ENCODE measurements around the gene CEP95. TPM values are rescaled to one million over a fixed set of nuclear protein-coding genes. Genes with fewer than 3 reads are reported as not detected.

CEP95 gene
- total and polyA plus RNA-seq, 10 of the 15 experiments (the other 5 are each of a cell fraction or from before 2014, with no cell fraction given) = 17.7 to 54.9 (median 29.6) TPM

GRCh38 chr17:64505340-64506200 lies 1.2 kb upstream of the CEP95 start (continued):
- TF ChIP-seq POLR2AphosphoS2 (IDR thresholded peaks at IDR 0.05; ENCODE audit: low read depth, low read length) (no peak), TCF12 (IDR thresholded peaks at IDR 0.05; ENCODE audit: low read depth, low read length) (peak; percentile 52; the same call in 1 of the 2 replicates), HDAC6 (IDR thresholded peaks at IDR 0.05; ENCODE audit: unreplicated experiment) (peak; percentile 35), NKRF (conservative IDR thresholded peaks at IDR 0.05) (peak; percentile 20), SREBF2 (IDR thresholded peaks at IDR 0.05; ENCODE audit: low read length) (no peak), PRDM15 (CRISPR knock-in tag; IDR thresholded peaks at IDR 0.05) (no peak), SMAD1 (IDR thresholded peaks at IDR 0.05; ENCODE audit: low read depth, partially characterized antibody) (peak; percentile 51), POLR2A (IDR thresholded peaks at IDR 0.05; ENCODE audit: low read depth, low read length) (no peak; the same call in none of the 2 replicates), EGR1 (IDR thresholded peaks at IDR 0.05; ENCODE audit: borderline replicate concordance in 1 of 2, low read depth in 2 of 2, low read length in 2 of 2) (0 out of 3 replicates have a peak, but pooled peaks of 1 of the 2 experiments have one; percentile 11), EP300 (IDR thresholded peaks at IDR 0.05; ENCODE audit: borderline replicate concordance in 1 of 2, control insufficient read depth in 1 of 2, low read depth in 2 of 2, low read length in 2 of 2) (no peak), RCOR1 (conservative IDR thresholded peaks at IDR 0.05; ENCODE audit: low read depth, low read length) (no peak), PBX3 (IDR thresholded peaks at IDR 0.05; ENCODE audit: insufficient replicate concordance, low read depth, low read length) (peak; percentile 17), ZBED1 (IDR thresholded peaks at IDR 0.05; ENCODE audit: borderline replicate concordance) (no peak), RELA (IDR thresholded peaks at IDR 0.05; ENCODE audit: borderline replicate concordance, partially characterized antibody) (no peak), HDAC2 (IDR thresholded peaks at IDR 0.05) (no peak), PAX8 (IDR thresholded peaks at IDR 0.05) (peak; percentile 84; the same call in 1 of the 2 replicates), WRNIP1 (IDR thresholded peaks at IDR 0.05; ENCODE audit: borderline replicate concordance, low read depth, low read length) (peak; percentile 64; the same call in 1 of the 2 replicates), KAT2A (conservative IDR thresholded peaks at IDR 0.05; ENCODE audit: control insufficient read depth, low read depth, low read length) (no peak), NFXL1 (IDR thresholded peaks at IDR 0.05; ENCODE audit: borderline replicate concordance) (no peak), BCL11A (IDR thresholded peaks at IDR 0.05; ENCODE audit: low read depth, low read length) (peak; percentile 35; the same call in 1 of the 2 replicates), POLR2AphosphoS5 (IDR thresholded peaks at IDR 0.05; ENCODE audit: low read length) (peak; percentile 89), NR2C2 (IDR thresholded peaks at IDR 0.05; ENCODE audit: borderline replicate concordance, control insufficient read depth, insufficient read length, low read depth) (no peak), ESRRA (IDR thresholded peaks at IDR 0.05; ENCODE audit: low read length) (no peak), SUZ12 (IDR thresholded peaks at IDR 0.05; ENCODE audit: unreplicated experiment) (no peak)

Data from GM12878 (cell line).